Endodermal cell (in vitro differentiated cells): Measurements from ENCODE around the gene FBXO41. TPM values are rescaled to one million over a fixed set of nuclear protein-coding genes. Genes with fewer than 3 reads are reported as not detected.

Experiments used
- DNase-seq: peaks from one replicate; pipeline ENCODE4 v3.0.0-alpha.2; 2017
- H3K27ac ChIP-seq: 2 replicates; pipeline ENCODE4 v1.5.1; 2013; ENCODE audit warnings: mild to moderate bottlenecking, low read depth, low read length, moderate library complexity
- H3K27me3 ChIP-seq: 2 replicates; pipeline ENCODE4 v1.6.1; 2013; ENCODE audit warnings: mild to moderate bottlenecking, low read length, moderate library complexity; ENCODE audit not compliant: insufficient read depth, control insufficient read depth, poor library complexity, severe bottlenecking
- H3K36me3 ChIP-seq: 2 replicates; pipeline ENCODE4 v1.7.0; 2013; ENCODE audit warnings: mild to moderate bottlenecking, low read length, moderate library complexity; ENCODE audit not compliant: control insufficient read depth, insufficient read depth
- H3K4me1 ChIP-seq: one replicate; pipeline ENCODE4 v1.7.0; 2013; ENCODE audit warnings: low read length; ENCODE audit not compliant: control insufficient read depth, insufficient read depth
- H3K4me3 ChIP-seq: 2 replicates; pipeline ENCODE4 v1.5.1; 2013; ENCODE audit warnings: mild to moderate bottlenecking, low read length, moderate library complexity
- H3K9ac ChIP-seq: 2 replicates; pipeline ENCODE4 v1.6.1; 2013; ENCODE audit warnings: mild to moderate bottlenecking, low read length, moderate library complexity; ENCODE audit not compliant: poor library complexity, severe bottlenecking; ENCODE audit errors: extremely low read depth
- H3K9me3 ChIP-seq: 2 replicates; pipeline ENCODE4 v1.6.1; 2013; ENCODE audit warnings: mild to moderate bottlenecking, low read length, moderate library complexity; ENCODE audit not compliant: control insufficient read depth
- H3K27ac Mint-ChIP-seq: 2 replicates; pipeline ENCODE4 v1.8.0; 2020; ENCODE audit warnings: mixed read lengths
- H3K27me3 Mint-ChIP-seq: 2 replicates; pipeline ENCODE4 v1.8.0; 2021; ENCODE audit warnings: mild to moderate bottlenecking, mixed read lengths; ENCODE audit not compliant: insufficient read depth
- H3K36me3 Mint-ChIP-seq: 2 replicates; pipeline ENCODE4 v1.8.0; 2020; ENCODE audit warnings: low read depth, mixed read lengths
- H3K4me1 Mint-ChIP-seq: 2 replicates; pipeline ENCODE4 v1.8.0; 2020; ENCODE audit warnings: mixed read lengths
- H3K4me3 Mint-ChIP-seq: 2 replicates; pipeline ENCODE4 v1.8.0; 2020; ENCODE audit warnings: mild to moderate bottlenecking, moderate library complexity, mixed read lengths
- H3K9me3 Mint-ChIP-seq: 2 replicates; pipeline ENCODE4 v1.8.0; 2020; ENCODE audit warnings: mild to moderate bottlenecking, mixed read lengths
- CTCF ChIP-seq: fragments of 200-600 bp; sonication (generic); conservative IDR thresholded peaks from 2 replicates; pipeline ENCODE4 v1.5.0; 2021; ENCODE audit warnings: antibody characterized with exemption, mild to moderate bottlenecking
- WGBS, 2 experiments: methylation state at CpG; one replicate each; pipeline versions ENCODE4 v1.1.5 to v1.1.7; 2013; ENCODE audit warnings: missing lambda C conversion rate in 2 of 2, mixed read lengths in 1 of 2; ENCODE audit not compliant: insufficient coverage in 1 of 2, insufficient read length in 1 of 2; 5-methylcytosine and 5-hydroxymethylcytosine counted together
- total RNA-seq, 2 donors: library from RNA; stranded (reverse); fragmentation: NEBNext Ultra II Directional in 1 of 2; extraction: Animal tissue kit (Norgen Biotek cat#: 25700) in 1 of 2; gene quantifications; 2 replicates in 1 of 2; 3 replicates in 1 of 2; pipeline ENCODE4 v1.2.1, GENCODE V29; 2021

The FBXO41 gene
- total RNA-seq, 2 donors from 2014 or later = 9.0 to 11.2 TPM

GRCh38 chr2:73292906-73293533, 8.7 kb upstream of the FBXO41 start:
- no peaks in the 10 kb centered on the region for H3K36me3 Mint-ChIP-seq
- H3K4me3 Mint-ChIP-seq = peak overlapping the region; percentile 52
- TF ChIP-seq CTCF = no peak
- Histone ChIP-seq H3K9me3 (no peaks in the 10 kb centered on the region), H3K27me3 (peaks cover 100% of the 10 kb centered on the region), H3K27ac (no peak overlapping the region), H3K4me1 (peaks cover 4% of the 10 kb centered on the region), H3K36me3 (no peaks in the 10 kb centered on the region), H3K9ac (no peak overlapping the region), H3K4me3 (peak overlapping the region; percentile 83)
- H3K4me1 Mint-ChIP-seq = no peaks in the 10 kb centered on the region
- WGBS, 2 experiments = 1 to 3% methylated on average over 17 to 64 of the region's 64 CpGs
- peak; percentile 77 for DNase-seq
- peaks cover 97% of the 10 kb centered on the region for H3K27me3 Mint-ChIP-seq
- no peaks in the 10 kb centered on the region for H3K9me3 Mint-ChIP-seq
- H3K27ac Mint-ChIP-seq = no peak overlapping the region

- Mint-ChIP-seq H3K4me1 (no peaks in the 10 kb centered on the region), H3K36me3 (no peaks in the 10 kb centered on the region), H3K4me3 (peak overlapping the region; percentile 52), H3K9me3 (no peaks in the 10 kb centered on the region), H3K27me3 (peaks cover 96% of the 10 kb centered on the region), H3K27ac (no peak overlapping the region)
- Histone ChIP-seq H3K36me3 (no peaks in the 10 kb centered on the region), H3K27ac (no peak overlapping the region), H3K4me1 (peaks cover 4% of the 10 kb centered on the region), H3K27me3 (peaks cover 100% of the 10 kb centered on the region), H3K4me3 (peak overlapping the region; percentile 83), H3K9ac (no peak overlapping the region), H3K9me3 (no peaks in the 10 kb centered on the region)
- no peak for TF ChIP-seq CTCF
- peak; percentile 58 for DNase-seq
- 7% methylated on average over 23 to 38 of the region's 38 CpGs for WGBS, 2 experiments
These were observed 8.1 kb upstream of the FBXO41 start for GRCh38 chr2:73292316-73292905.

GRCh38 chr2:73291461-73292315, 7.4 kb upstream of the FBXO41 start:
- TF ChIP-seq CTCF = peak; percentile 66
- Histone ChIP-seq H3K27me3 (peaks cover 100% of the 10 kb centered on the region), H3K4me3 (peak overlapping the region; percentile 47), H3K9ac (no peak overlapping the region), H3K4me1 (peaks cover 4% of the 10 kb centered on the region), H3K27ac (no peak overlapping the region), H3K36me3 (no peaks in the 10 kb centered on the region), H3K9me3 (no peaks in the 10 kb centered on the region)
- Mint-ChIP-seq H3K27ac (no peak overlapping the region), H3K36me3 (no peaks in the 10 kb centered on the region), H3K4me3 (peak overlapping the region; percentile 52), H3K4me1 (peaks cover 4% of the 10 kb centered on the region), H3K27me3 (peaks cover 96% of the 10 kb centered on the region), H3K9me3 (no peaks in the 10 kb centered on the region)
- peak; percentile 87 for DNase-seq
- 1 to 2% methylated on average over 31 to 82 of the region's 82 CpGs for WGBS, 2 experiments
